Endothelial cell of umbilical vein (primary cell): ENCODE results near the gene HOXA1.

ENCODE experiments used
- EZH2 ChIP-seq: IDR thresholded peaks from 2 replicates; pipeline ENCODE4 v1.6.1; 2012; ENCODE audit warnings: borderline replicate concordance, low read depth, mild to moderate bottlenecking, moderate library complexity, low read length, inconsistent platforms; ENCODE audit not compliant: severe bottlenecking
- FOS ChIP-seq: IDR thresholded peaks from 2 replicates; pipeline ENCODE4 v1.6.1; 2011; ENCODE audit warnings: mild to moderate bottlenecking, low read length, moderate library complexity, borderline replicate concordance; ENCODE audit not compliant: insufficient read depth
- JUN ChIP-seq: IDR thresholded peaks from 2 replicates; pipeline ENCODE4 v1.6.1; 2011; ENCODE audit warnings: borderline replicate concordance, low read depth; ENCODE audit not compliant: insufficient read length, insufficient read depth
- POLR2A ChIP-seq: IDR thresholded peaks from 2 replicates; pipeline ENCODE4 v1.6.1; 2012; ENCODE audit warnings: low read depth, mild to moderate bottlenecking, control low read depth, low read length
- POLR2AphosphoS5 ChIP-seq: IDR thresholded peaks from 2 replicates; pipeline ENCODE4 v1.6.1; 2012; ENCODE audit warnings: low read depth, mild to moderate bottlenecking, control low read depth, low read length, moderate library complexity; ENCODE audit not compliant: insufficient read depth
- TF ChIP-seq, protein P1 (sequence below): IDR thresholded peaks from 2 replicates; pipeline ENCODE4 v1.6.1; 2011; ENCODE audit not compliant: insufficient read depth, insufficient read length
- TF ChIP-seq, protein P2 (sequence below), 2 donors: IDR thresholded peaks; 1 replicate in 1 of 2; 2 replicates in 1 of 2; pipeline ENCODE4 v1.5.1; 2011; ENCODE audit warnings: low read length in 2 of 2, mild to moderate bottlenecking in 2 of 2, moderate library complexity in 2 of 2, control low read depth in 1 of 2, inconsistent platforms in 1 of 2, low read depth in 1 of 2; ENCODE audit not compliant: insufficient read depth in 1 of 2; ENCODE audit errors: extremely low read depth in 1 of 2

- no peak for TF ChIP-seq POLR2A
- no peak for TF ChIP-seq POLR2AphosphoS5
- TF ChIP-seq, protein P1, sequence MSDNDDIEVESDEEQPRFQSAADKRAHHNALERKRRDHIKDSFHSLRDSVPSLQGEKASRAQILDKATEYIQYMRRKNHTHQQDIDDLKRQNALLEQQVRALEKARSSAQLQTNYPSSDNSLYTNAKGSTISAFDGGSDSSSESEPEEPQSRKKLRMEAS, result no peak
- TF ChIP-seq, protein P2, sequence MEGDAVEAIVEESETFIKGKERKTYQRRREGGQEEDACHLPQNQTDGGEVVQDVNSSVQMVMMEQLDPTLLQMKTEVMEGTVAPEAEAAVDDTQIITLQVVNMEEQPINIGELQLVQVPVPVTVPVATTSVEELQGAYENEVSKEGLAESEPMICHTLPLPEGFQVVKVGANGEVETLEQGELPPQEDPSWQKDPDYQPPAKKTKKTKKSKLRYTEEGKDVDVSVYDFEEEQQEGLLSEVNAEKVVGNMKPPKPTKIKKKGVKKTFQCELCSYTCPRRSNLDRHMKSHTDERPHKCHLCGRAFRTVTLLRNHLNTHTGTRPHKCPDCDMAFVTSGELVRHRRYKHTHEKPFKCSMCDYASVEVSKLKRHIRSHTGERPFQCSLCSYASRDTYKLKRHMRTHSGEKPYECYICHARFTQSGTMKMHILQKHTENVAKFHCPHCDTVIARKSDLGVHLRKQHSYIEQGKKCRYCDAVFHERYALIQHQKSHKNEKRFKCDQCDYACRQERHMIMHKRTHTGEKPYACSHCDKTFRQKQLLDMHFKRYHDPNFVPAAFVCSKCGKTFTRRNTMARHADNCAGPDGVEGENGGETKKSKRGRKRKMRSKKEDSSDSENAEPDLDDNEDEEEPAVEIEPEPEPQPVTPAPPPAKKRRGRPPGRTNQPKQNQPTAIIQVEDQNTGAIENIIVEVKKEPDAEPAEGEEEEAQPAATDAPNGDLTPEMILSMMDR (IDR thresholded peaks at IDR 0.05; ENCODE audit: extremely low read depth in 1 of 2, insufficient read depth in 1 of 2, low read depth in 1 of 2, low read length in 2 of 2), result no peak
- no peak for TF ChIP-seq EZH2
- TF ChIP-seq FOS, result no peak
- TF ChIP-seq JUN, result no peak
These were observed 3.6 kb downstream of the HOXA1 start for GRCh38 chr7:27091941-27092818.
